Stimulated activated CD8-positive, alpha-beta memory T cell treated with anti-CD3 and anti-CD28 coated beads, Interleukin-7, amount 100 ng/mL, for 4 hours (primary cell): ENCODE data around the gene SPINT2.
A peak's percentile ranks its signal among the peaks of the same experiment; 100 is the strongest.

Source experiments
- DNase-seq, 2 donors: peaks; one replicate each; pipeline ENCODE4 v3.0.0-alpha.2; 2020; ENCODE audit warnings: low read depth in 2 of 2

Gene SPINT2

GRCh38 chr19:38294090-38294489 lies 29.7 kb downstream of the SPINT2 start:
- no peak for DNase-seq

DNA sequence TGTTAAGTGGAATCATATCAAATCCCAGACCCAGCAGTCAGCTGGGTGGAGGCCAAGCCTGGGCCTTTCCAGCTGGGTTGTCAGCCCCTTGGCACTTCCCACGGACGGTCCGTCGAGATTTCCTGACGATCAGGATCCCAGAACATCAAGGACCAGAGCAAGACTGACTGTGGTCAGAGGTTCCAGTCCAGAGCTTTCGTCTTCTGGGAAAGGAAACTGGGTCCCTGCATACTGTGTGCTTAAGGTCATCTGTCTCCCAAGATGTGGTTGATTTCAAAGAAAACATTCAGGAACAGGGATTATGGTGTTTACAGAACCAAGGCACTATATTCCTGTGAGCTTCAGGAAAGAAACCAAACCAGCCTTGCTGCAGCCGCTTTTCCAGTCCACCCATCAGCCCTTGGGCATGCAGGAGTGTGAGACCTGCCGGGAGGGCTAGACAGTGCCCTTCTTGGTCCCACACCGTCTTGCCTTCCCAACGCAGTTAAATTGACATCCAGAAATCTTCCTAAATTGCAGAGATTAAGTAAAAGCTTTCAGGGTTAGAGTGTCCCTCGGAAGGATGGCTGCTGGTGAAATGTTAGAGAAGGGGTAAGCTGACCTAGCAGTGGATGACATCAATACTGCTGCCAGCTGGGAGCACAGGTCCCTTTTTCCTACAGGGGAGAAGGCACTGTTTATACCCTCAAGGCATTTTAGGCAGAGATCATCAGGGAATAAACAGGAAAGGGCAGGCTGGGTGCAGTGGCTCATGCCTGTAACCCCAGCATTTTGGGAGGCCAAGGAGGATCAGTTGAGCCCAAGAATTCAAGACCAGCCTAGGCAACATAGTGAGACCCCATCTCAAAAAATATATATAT lies 34.7 kb downstream of the SPINT2 start:
- DNase-seq = no peak

GRCh38 chr19:38303517-38304351 lies 39.4 kb downstream of the SPINT2 start, which contains the start of gene C19orf33:
C19orf33 (plus strand) TSS chr19:38304251; CDS start chr19:38304262, 11 bp downstream.
- DNase-seq = no peak

DNA sequence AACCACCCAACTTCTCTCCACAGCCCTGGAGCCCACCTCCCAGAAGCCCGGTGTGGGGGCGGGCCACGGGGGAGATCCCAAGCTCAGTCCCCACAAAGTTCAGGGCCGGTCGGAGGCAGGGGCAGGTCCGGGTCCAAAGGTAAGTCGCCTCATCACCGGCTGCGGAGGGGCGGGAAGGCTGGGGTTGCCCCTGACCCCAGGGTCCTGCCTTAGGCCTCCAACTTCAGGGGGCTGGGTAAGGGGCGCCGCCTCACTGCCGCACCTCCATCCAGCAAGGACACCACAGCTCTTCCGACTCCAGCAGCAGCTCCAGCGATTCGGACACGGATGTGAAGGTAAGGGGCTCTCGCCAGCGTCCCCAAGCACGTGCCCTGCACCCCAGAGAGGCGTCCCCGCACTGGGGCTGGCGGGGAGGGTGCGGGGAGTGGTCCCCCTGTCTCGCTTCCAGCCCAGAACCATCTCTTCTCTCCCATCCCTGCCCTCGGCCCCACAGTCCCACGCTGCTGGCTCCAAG lies 40.0 kb downstream of the SPINT2 start:
- DNase-seq = no peak

- DNase-seq = no peak
Measured at GRCh38 chr19:38304866-38305429, 40.6 kb downstream of the SPINT2 start.

- DNase-seq = no peak
Measured at GRCh38 chr19:38306236-38306635, 41.9 kb downstream of the SPINT2 start.

- no peak for DNase-seq
Measured at GRCh38 chr19:38307076-38307475, 42.7 kb downstream of the SPINT2 start.

DNA sequence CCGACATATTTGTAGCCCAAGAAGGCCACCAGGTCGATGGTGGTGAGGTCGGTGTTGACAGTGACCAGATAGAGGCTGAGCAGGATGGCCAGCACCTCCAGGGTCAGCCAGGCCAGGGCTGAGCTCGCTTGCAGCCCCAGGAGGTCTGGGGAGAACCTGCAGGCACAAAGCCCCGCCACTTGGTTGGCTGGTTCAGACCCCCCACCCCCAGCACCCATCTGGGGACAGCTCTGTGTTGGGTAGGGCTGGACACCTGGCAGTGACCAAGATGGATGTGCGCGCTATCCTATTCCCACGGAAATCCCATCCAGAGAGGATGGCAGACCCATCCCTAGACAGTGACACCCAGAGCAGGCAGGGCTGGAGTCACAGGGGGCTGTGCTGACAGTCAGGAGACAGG lies 43.2 kb downstream of the SPINT2 start:
- no peak for DNase-seq

- no peak for DNase-seq
Measured at GRCh38 chr19:38308006-38308766, 43.8 kb downstream of the SPINT2 start.

DNA sequence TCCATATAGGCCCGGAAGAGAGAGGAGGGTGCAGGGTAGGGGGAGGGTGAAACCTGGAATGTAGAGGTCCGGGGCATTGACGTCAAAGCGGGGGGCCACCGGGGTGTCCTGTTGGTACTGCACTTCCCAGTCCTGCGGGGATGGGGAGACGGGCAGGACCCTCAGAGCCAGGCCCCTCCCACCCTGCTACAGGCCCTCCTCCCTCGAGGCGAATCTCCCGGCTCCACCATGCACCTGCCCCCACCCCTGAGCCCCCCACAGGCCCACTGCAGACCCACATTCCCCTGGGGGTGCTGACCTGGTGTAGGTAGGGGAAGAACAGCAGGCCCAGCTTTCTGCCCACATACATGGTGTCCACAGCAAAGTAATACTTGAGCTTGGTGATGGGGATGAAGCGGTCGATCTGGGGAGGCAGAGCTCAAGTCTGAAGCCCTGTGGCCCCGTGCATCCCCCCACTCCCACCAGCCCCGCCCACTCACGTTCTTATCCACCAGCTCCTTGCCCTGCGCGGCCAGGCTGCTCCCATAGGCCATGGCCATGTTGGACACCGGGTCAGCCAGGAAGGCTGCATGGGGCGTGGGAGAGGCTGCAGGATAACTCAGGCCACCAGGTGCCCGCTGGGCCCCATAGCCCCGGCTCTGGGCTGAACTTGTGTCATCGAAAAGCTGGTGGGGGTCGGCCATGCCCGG lies 44.7 kb downstream of the SPINT2 start:
- no peak for DNase-seq

DNA sequence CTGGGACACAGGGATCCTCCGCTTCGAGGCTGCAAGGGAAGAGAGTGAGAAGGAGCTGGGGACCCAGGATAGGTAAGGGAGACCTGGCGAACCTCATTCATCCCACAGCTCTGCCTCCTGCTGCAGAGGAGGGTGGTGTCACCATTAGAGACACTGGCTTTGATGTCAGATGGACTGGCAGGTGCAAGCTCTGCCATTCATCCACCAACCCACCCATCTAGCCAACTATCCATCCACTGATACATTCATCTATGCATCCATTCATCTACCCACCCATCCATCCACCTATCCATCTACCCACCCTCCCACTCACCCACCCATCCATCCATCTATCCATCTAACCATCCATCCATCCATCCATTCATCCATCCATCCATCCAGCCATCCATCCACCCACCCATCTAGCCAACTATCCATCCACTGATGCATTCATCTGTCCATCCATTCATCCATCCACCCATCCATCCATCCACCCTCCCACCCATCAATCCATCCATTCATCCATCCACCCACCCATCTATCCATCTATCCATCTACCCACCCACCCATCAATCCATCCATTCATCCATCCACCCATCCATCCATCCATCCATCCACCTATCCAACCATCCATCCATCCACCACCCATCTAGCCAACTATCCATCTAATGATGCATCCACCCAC lies 45.4 kb downstream of the SPINT2 start:
- no peak for DNase-seq

- DNase-seq = no peak
Measured at GRCh38 chr19:38310279-38310670, 45.9 kb downstream of the SPINT2 start.

DNA sequence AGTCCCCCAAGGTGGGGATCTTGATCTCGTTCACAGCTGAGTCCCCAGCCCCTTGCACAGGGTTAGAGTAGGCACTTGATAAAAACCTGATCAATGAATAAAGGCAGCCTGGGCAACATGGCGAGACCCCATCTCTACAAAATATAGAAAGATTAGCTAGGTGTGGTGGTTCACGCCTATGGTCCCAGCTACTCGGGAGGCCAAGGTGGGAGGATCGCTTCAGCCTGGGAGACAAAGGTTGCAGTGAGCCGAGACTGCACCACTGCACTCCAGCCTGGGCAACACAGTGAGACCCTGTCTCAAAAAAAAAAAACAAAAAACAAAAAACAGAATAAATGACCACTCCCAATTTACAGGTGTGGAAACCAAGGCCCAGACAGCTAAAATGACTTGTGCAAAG lies 46.6 kb downstream of the SPINT2 start:
- DNase-seq = no peak

GRCh38 chr19:38315657-38316476 lies 51.5 kb downstream of the SPINT2 start, which contains the start of gene YIF1B:
YIF1B (minus strand) TSS chr19:38315947; CDS start chr19:38315917, 30 bp downstream.
- DNase-seq = peak; percentile 90 to 92

- DNase-seq = no peak
Measured at GRCh38 chr19:38316477-38317067, 52.2 kb downstream of the SPINT2 start.

DNA sequence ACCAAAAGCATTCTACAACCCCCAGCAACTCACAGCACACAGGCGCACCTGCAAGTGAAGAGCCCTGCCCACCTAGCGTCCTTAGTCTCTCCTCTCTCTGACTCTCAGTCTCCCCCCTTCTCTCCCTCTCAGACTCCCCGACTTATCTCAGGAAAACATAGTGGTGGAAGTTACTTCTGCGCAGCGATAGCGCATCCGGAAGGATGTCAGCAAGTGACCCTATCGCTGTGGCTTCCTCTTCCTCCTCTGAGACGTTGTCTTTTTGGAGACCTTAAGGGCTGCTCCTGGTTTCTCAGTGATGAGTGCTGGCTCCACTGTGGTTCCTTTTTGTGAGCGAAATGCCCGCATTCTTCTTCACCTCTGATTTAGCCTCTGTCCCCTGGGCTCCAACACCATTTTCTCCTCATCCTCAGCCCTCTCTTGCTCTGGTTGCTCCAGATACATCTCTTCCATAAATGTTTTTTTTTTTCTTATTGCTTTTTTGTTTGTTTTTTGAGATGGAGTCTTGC lies 52.8 kb downstream of the SPINT2 start:
- no peak for DNase-seq

DNA sequence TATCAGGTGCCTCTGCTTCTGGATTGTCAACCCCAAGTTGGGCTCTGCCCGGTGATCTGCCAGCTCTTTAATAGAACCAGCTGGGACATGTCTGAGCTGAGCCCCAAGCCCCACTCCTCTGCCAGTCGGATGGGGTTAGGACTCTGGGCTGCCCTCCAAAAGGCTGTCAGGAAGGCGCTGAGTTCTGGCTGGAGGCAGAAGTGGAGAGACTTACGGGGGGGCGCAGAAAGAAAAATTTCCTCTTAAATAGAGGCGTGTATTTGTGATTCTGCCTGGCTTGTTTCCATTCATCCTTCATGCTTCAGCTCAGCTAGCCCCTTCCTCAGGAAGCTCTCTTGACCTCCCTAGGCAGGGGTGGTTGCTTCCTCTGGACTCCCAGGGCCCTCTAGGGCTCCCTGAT lies 54.3 kb downstream of the SPINT2 start:
- DNase-seq = no peak

- DNase-seq = peak; percentile 12 to 62
Measured at GRCh38 chr19:38319421-38320258, 55.3 kb downstream of the SPINT2 start, which contains the start of gene KCNK6. KCNK6 (plus strand) TSS chr19:38319845; CDS start chr19:38319951, 106 bp downstream.
